GM12872 (cell line): ENCODE data around the gene ARHGAP9.

Experiments used
- TF ChIP-seq, protein P1 (sequence below): IDR thresholded peaks from 3 replicates; pipeline ENCODE4 v1.5.1; 2011; ENCODE audit warnings: low read depth, mild to moderate bottlenecking, low read length, moderate library complexity; ENCODE audit not compliant: insufficient read depth

ARHGAP9 gene

DNA sequence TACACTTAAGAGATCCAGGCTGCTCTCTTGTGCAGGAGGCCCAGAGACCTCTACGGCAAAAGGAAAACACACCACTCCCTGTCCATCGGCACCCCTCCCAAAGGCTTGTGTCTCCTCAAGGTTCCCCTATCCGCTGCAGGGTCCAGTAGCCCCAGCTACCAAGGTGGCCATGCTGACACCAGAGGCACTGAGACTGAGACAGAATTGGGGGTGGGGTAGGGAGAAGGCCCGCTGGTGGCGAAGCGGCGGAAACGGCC, 40.1 kb upstream of the ARHGAP9 start:
- TF ChIP-seq, protein P1, sequence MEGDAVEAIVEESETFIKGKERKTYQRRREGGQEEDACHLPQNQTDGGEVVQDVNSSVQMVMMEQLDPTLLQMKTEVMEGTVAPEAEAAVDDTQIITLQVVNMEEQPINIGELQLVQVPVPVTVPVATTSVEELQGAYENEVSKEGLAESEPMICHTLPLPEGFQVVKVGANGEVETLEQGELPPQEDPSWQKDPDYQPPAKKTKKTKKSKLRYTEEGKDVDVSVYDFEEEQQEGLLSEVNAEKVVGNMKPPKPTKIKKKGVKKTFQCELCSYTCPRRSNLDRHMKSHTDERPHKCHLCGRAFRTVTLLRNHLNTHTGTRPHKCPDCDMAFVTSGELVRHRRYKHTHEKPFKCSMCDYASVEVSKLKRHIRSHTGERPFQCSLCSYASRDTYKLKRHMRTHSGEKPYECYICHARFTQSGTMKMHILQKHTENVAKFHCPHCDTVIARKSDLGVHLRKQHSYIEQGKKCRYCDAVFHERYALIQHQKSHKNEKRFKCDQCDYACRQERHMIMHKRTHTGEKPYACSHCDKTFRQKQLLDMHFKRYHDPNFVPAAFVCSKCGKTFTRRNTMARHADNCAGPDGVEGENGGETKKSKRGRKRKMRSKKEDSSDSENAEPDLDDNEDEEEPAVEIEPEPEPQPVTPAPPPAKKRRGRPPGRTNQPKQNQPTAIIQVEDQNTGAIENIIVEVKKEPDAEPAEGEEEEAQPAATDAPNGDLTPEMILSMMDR, result no peak

DNA sequence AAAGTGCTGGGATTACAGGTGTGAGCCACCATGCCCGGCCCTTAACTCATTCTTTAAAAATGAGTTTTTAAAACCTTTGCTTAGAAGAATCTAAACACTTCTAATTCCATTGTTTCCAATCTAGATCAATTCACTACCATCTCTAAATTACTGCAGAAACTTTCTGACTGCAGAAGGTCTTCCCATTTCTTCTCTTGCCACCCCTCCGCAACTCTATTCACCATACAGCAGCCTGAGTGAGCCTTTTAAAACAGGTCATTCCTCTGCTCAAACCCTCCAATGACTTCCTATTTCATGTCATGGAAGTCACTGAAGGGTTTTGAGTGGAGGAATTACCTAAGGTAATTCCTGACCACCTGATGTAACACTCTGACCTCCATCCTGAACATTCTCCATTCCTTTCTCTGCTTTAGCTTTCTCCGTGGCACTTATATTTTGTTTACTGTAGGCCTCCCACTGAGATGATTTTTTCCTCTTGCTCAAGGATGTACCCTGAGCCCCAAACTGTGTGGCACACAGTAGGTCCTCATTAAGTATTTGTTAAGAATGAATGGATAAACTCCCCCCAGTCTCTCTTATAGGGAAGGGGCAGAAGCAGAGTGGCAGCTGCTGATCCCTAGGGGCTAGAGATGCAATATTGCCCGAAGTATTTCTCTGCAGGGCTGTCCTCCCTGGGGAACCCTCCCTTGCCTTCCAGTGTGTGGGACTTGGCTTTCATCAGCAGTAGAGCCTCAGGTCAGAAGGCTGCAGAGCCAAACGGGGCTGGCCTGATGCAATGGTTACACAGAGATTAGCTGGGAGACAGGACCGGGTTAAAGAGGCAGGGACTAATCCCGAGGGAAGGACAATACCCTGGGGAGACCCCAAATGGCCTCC, 39.5 kb upstream of the ARHGAP9 start:
- TF ChIP-seq, protein P1, result no peak

DNA sequence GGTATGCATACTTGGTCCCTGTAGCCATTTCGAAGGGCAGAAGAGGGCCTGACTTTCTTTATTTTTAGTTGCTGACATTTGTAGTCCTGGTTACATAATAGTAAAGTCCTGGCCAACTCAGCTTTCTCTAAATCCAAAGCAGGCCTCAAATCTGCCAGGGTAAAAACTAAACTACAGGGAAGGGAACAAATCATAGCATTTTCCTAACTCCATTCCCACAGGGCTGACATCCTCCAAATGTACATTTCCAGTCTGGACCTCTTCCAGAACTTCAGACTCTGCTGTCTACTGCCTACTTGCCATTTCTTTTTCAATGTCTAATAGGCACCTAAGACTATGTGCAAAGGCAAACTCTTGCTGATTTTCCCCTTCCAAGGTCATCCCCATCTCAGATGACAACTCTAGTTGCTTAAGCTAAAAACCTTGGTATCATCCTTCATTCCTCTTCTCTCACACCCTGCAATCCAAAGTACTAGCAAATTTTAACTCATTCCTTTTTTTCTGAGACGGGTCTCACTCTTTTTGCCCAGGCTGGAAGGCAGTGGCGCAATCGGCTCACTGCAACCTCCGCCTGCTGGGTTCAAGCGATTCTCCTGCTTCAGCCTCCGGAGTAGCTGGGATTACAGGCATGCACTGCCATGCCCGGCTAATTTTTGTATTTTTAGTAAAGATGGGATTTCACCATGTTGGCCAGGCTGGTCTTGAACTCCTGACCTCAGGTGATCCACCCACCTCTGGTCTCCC, 38.7 kb upstream of the ARHGAP9 start:
- TF ChIP-seq, protein P1, result no peak

DNA sequence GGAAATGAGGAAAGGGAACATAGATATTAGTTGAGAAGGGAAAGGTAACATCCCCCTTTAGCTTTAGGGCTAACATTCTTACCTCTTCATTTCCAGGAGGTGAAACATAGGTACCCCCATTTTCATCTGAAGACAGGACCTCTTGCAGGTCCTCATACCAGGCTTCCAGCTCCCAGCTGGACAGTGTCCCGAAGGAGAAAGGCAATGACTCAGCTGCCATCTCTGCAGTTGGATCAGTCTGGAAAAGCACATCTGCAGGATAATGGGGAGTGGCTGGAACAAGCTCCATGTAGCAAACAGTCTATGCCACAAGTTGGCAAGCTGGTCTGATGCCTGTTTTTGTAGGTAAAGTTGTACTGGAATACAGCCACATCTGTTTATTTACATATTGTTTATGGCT, 37.5 kb upstream of the ARHGAP9 start:
- TF ChIP-seq, protein P1, result no peak

DNA sequence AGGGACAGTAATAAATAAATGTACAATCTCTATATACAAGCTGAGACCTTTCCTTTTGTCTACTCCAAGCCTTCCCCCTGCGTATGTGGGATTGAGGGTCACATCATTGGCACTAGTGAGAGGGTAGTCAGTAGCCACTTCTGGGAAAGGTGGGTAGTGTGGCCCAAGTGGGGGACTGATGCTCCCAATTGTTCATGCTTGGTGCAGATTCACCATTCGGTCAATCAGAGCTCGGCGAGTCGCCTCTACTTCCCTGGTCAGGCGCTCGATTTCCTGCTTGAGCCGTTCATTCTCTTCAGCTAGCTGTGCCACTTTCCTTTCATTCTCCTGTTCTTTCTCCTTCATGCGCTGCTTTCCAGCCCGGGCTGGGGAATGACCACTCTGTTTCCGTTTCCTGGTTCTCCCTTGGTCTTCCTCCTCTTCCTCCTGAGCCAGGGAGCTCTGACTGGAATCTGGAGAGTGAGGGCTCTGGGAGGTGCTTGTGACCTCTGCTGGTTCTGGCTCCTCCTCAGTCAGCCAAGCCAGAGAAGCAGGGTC, 37.0 kb upstream of the ARHGAP9 start:
- TF ChIP-seq, protein P1, result no peak

DNA sequence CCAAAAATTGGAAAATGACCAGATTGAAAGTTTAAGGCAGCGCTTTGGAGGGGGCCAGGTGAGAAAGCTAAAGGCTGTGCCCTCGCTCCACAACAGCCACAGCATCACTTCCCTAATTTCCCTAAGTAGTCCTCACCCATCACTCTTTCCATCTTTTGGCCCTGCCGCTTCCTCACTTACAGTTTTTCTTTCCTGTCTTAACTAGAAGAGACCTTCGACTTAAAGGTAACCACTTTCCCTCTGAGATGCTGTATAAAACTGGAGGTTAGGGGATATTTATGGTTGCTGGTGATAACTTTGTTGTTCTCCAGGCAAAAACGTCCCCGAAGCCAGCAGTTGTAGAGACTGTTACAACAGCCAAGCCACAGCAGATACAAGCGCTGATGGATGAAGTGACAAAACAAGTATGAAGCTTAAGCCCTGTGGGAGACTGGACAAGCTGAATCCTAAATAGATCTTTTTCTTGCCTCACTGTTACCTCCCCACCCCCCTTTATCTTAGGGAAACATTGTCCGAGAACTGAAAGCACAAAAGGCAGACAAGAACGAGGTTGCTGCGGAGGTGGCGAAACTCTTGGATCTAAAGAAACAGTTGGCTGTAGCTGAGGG, 36.4 kb upstream of the ARHGAP9 start:
- TF ChIP-seq, protein P1, result no peak

DNA sequence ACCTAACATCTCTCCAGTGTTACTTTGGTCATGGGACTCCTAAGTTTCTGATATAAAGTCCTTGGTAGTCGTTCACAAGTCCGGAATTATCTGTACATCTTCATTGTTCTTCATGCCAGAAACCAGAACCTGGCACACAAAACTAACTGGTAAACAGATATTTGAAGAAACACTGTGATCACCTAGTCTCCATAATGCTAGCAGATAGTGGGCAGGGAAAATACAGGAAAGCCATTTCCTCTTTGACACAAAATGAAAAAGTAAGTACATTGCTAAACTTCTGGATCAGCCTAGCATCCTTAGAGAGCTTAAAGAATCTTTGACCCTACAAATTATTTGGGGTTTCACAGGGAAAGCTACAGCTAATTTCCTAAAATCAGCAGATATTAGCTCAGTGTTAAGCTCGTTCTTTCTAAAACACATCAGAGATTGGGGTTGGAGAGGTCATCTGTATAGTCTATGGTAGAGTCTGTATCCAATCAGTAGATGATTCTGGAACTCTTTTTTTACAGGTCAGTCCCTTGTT, 35.8 kb upstream of the ARHGAP9 start:
- TF ChIP-seq, protein P1, result no peak
